Stimulated activated naive CD8-positive, alpha-beta T cell treated with anti-CD3 and anti-CD28 coated beads, Interleukin-15, Interleukin-2, amounts not matched to agents 100 U/mL and 50 U/mL, for 24 hours (primary cell): ENCODE results near the gene OCA2.
A peak's percentile ranks its signal among the peaks of the same experiment; 100 is the strongest.

Experiments used
- ATAC-seq: fragments of 150-1000 bp; cut with Tn5 transposase; one replicate; pipeline ENCODE4 v1.10.0; 2021
- DNase-seq: peaks from one replicate; pipeline ENCODE4 v3.0.0; 2021

Gene OCA2

DNA sequence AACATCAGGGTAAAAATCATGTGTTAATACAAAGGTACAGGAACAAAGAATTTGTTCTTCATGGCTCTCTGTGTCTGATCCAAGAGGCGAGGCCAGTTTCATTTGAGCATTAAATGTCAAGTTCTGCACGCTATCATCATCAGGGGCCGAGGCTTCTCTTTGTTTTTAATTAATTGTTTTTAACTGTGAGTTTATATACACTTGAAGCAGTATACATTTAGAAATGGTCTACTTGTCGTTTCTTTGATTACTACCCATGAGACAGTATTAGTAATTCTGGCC lies 21.2 kb upstream of the OCA2 start:
- DNase-seq, result no peak
- no peak for ATAC-seq

DNA sequence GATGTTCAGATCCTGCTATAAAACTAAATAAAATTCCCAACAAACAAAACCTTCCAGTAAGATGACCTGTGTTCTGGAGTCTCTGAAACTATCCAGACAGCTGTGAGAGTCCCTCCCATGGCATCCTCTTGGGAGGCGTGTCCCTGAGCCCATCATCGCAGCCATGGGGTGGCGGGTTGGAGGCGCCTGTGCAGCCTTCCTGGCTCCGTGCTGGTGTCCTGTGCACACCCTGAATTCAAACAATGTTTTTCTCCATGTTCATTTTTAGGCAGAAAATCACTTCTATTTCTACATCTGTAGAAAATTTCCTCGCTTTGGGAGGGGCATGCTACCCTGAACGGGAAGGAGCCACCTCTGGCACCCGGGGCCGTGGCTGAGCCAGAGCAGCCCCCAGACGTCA lies 19.4 kb upstream of the OCA2 start:
- no peak for ATAC-seq

DNA sequence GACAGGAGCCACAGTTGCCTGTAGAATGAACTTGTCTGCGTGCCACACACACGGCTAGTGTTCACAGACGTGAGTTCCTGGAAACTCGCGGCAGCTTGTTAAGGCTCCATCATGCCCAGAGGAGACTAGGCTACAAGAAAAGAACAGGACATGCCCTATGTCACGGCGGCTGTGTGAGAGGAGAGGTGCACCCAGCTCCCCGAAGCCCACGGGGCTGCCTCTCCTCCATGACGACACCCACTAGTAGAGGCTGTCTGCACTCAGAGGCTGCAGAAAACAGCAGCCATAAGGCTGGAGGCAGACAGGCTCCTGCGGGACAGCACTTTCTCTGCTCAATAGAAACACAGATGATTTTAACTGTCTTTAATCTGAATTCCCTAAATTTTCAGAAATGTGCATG lies 19.0 kb upstream of the OCA2 start:
- DNase-seq (no peak), ATAC-seq (no peak)

More for the DNA sequence above, 19.4 kb upstream of the OCA2 start:
- DNase-seq, result no peak

DNA sequence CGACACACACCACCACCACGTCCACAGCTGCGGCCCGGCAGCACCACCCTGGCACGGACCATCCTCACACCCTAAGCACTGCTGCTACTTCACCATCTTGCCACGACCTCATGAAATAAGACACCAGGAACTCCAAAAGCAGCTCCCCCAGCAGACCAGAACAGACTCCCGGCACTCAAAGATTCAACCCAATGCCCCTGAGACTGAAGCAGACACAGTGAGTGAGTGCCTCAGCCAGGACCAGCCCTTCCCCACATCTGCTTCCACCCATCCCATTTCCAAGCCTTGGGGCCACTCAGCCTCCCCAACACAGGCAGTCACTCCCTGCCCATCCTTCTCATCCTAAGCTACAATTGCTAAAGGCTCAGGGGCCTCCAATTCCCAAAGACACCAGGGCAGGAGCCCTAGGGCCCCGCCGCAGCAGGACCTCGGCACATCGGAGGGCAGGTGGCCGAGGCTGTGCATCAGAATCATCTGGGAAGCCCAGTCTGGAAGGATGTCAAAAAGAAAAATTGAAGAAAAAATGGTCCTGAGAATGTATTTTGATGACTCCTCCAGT lies 18.4 kb upstream of the OCA2 start:
- ATAC-seq (no peak), DNase-seq (no peak)

DNA sequence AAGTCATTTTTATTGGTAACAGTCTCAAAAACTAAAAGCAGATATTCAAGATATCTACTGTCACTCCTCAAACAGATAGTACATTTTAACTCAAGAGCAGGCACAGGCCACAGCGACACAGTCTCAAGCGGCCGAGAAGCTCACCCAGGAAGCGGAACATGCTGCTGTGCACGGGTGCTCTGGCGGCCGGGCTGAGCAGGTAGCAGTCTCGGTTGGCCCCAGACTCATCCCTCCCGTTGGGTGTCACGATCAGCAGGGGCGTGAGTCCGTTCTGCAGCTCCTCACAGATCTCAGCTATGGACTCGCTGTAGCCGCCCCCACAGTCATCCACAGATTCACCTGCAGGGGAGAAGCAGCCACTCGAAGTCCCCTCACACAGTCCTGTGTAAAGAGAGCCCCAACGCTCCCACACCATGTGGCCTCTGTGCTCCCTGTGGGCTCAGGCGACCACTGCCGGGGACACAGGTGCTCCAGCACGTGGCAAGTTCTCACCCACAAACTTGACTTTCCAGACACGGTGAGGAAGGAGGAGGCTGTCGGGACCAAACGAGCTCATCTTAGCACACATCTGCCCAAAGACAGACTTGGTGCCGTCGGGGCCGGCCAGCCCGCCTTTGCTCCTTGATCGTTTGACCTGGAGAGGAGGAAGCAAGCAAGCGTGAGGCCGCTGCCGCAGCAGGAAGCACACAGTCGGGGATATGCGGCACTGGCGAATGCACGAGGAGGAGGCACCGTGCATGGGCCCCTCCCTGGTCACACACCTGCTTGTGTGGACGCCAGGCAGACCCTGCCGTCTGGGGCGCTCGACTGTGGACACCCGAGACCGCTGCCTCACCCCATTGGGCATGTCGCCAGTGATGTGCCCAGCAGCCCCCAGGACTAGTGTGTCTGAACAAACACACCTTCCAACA lies 17.7 kb upstream of the OCA2 start:
- ATAC-seq, result no peak
- DNase-seq, result no peak

DNA sequence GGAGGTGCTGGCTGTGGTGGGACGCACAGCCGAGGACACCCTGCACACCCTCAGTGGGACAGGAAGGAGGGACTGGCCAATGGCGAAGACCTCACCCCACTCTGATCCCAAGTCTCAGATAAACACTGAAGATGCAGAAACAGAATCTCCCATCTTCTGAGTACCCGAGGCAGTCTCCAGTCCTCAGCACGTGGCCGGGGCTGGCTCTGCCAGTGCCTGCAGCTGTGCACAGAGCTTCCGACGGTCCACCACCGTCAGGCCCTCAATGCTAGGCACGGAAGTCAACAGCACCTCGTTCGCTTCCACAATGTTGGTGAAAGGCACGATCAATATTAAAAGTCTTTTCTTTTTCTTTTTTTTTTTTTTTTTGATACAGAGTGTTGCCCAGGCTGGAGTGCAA lies 16.8 kb upstream of the OCA2 start:
- DNase-seq (no peak), ATAC-seq (no peak)

DNA sequence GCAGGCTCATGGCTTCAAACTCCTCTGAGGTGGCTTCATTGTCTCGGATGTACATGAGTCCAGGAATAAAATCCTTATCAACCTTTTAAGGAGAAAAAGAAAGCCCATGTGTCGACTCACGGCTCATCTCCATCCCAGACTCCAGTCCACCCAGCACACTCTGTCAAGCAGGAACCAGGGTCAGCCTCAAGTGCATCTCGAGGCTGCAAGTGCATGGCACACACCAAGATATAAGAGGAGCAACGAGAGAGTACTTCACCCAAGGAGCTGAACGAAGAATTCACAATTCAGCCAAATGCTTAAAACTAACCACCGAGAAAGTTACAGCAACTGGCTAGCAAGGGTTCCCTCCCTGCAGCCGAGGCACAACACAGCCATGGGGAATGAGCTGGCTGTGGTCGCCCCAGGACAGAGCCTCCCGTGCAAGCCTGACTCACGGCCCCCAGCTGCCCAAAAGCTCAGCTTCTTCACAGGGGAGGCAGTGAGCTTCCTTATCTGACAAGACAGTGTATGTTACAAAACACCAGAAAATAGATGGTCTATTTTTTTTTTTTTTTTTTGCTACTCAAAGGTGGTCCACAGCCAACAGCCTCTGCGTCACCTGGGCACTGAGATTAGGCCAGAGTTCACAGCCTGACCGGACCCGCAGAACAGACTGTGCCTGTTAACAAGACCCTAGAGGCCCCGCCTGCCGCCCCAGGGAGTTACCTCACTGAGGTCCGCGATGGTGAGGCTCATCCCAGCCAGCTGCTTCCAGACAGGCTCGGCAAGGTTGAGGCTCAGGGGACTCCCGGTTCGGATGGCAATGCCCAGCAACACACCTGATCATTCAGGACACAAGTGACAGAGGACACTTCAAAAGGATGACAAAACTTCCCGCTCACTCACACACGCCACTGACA lies 15.9 kb upstream of the OCA2 start:
- DNase-seq, result no peak
- ATAC-seq, result no peak

DNA sequence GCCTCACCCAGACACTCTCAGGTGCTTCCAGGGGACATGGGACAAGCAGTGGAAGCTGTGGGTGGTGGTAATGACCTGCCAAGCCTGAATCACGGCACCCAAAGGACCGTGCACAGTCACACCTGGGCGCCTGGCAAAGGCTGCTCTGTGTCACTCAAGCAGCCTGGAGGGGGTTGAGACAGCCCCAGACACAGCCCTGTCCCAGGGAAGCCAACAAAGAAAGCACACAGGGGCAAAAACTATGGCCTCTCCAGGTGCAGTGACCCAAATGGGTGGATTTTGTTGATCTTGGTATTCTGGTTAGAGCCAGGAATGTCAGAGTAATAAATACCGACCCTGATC lies 15.0 kb upstream of the OCA2 start:
- ATAC-seq (no peak), DNase-seq (no peak)

DNA sequence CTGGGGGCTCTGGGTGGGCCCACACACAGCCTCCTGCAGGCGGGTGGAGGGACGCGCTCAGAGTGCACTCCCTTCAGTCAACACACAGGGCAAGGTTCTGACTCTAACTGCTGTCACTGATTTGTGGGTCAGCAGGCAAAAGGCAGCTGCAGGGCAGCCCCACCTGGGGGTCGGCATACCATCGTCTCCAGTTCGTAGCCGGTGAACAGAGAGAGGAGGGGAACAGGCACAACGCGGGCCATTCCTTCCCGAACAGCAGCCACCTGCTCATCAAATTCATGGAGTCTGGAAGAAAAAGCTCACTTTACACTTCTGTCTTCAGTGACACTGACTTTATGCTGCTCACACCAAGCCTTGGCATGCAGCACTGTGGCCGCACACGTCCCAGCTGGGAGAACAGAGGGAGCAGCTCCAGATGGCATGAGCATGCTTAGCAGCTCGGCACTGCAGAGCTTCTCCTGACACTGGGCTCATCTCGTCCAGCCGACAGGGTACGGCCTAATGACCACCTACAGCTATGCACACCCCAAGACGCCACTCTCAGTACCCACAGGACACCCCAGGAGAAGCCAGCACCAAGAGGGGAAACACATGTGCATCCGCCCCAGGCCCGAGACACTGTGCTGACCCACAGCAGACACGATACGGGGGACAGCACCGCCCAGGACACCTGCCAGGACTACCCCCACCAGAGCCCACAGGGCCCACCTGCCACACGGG lies 14.4 kb upstream of the OCA2 start:
- ATAC-seq (no peak), DNase-seq (no peak)

DNA sequence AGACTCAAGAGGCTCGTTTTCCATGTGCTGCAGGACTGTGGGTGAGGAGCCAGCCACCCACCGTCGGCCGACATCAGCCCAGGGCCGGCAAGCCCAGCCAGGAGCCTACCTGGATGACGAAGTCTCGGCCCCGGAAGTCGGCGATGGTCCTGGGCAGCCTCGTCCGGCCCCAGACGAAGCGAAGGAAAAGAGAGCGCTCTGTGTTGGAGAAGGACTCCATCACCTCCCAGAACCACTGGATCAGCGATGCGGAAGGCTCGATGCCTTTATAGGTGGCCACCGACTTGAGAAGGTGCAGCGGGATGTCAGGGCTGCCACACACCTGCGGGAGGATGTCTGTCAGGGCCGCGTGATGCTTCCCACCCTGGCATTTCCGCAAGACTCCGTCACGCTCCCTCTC lies 13.8 kb upstream of the OCA2 start:
- ATAC-seq (no peak), DNase-seq (no peak)

DNA sequence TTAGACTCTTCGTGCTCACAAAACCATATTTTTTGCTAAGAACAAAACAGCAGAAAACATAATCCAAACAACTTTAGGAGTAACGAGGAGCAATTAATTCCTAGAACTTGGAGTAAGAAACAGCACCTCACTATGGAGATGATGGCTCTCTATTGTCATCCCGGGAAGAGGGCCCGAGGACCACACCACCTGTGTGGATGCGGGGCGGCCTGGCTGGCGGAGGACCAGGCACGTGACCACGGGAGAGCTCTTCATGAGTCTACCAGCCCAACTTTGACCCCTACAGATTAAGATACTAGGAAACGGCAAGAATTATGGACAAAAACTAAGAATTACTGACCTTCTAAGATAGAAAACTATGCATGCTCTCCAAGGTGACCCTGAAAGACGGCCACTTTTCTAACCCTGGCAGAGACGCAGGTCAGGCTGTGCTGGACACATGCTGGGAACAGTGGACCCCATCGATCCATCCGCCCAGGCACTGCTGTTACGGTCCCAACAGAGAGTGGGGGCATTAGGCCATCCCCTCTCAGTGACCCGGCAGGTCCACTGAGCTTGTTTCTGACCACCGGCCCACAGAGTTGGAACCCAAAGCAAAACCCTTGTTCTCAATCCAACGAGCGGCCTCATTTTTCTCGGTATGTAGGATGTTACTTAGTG lies 13.1 kb upstream of the OCA2 start:
- DNase-seq, result no peak
- ATAC-seq, result no peak

DNA sequence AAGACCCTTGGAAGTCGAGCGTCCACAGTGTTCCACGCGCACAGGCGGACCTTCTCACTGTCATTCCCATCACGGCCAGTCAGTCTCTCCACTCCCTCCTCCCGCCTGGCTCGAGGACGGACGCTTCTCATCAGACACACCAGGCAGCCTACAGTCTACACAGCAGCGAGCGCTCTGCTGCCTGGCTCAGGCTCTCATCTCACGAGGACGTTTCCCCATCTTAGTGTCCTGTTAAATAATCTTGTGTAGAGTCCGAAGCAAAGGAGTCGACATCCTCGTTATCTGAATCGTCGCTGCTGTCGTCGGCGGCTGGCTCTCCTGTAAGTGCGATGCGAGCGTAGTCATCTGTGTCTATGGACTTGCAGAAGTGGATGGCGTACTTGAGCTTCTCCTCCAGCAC lies 12.4 kb upstream of the OCA2 start:
- DNase-seq, result no peak
- no peak for ATAC-seq

DNA sequence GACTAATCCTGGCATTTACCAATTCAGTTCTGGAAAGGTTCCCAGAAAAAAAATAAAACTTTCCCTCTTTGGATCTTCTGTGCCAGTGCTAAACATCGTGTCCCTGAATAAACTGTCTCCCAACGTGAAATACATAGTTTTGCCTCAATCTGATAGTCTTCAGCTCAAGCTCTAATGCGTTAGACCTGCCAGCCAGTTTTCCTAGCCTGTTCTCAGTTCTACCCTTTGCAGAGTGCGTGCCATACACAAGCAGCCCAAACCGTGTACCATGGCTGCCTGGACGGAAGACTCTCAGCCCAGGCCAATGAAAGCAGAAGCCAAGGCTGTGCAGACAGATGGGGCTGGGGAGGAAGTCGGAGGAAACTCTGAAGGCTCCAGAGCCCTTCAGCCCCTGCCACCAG lies 11.4 kb upstream of the OCA2 start:
- ATAC-seq (no peak), DNase-seq (no peak)

DNA sequence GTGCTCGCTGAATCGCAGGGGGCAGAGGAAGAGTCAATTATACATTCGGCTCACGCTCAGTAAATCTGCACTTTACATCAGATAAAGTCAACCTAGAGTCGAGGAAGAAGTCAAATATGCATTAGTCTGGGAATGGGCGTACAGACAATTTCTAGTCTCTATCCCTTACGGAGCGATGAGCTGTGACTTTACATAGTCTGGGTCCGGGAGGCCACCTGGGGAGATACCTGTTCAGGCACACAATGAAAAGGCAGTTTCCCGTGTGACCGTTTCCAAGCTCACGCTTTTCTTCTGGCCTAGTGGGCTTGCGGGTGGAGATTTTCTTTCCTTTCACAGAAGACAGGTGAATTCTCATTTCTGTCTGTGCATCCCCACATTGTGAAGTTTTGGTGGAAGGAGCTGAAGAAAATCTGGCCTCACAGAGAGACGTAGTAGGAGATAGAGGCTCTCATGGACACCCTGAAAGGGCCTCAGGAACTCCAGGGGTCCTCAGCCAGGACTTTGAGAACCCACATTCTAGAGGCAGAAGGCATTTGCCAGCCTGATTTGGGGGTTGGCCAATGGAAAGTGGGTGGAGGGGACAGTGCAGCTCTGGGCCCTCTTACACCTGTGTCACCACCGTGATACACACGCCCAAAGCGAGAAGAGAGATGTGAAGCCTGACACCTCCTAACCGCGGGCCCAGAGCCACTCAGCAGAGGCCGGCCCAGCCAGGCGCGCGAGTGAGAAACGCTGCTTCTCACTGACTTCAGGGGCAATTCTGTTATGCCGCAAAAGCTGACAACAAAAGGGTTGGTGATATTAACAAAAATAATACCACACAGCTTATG lies 10.7 kb upstream of the OCA2 start:
- ATAC-seq (no peak), DNase-seq (no peak)

DNA sequence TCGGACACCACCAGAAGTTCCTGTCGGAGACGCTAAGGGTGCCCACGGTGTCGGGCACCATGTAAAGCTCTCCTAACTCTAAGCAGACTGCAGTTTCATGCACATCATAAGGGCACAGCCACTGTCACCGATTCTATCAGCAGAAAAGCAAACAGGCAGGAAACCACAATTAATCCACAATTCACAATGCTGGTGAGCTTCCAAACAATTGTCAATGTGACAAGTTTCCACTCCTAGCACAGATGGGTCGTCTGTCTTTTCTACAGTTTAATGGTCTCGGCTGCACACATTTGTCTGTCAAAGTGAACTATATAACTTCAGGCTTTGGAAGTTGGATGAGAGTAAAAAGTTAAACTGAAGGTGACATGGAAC lies 8.8 kb upstream of the OCA2 start:
- ATAC-seq, result no peak

DNA sequence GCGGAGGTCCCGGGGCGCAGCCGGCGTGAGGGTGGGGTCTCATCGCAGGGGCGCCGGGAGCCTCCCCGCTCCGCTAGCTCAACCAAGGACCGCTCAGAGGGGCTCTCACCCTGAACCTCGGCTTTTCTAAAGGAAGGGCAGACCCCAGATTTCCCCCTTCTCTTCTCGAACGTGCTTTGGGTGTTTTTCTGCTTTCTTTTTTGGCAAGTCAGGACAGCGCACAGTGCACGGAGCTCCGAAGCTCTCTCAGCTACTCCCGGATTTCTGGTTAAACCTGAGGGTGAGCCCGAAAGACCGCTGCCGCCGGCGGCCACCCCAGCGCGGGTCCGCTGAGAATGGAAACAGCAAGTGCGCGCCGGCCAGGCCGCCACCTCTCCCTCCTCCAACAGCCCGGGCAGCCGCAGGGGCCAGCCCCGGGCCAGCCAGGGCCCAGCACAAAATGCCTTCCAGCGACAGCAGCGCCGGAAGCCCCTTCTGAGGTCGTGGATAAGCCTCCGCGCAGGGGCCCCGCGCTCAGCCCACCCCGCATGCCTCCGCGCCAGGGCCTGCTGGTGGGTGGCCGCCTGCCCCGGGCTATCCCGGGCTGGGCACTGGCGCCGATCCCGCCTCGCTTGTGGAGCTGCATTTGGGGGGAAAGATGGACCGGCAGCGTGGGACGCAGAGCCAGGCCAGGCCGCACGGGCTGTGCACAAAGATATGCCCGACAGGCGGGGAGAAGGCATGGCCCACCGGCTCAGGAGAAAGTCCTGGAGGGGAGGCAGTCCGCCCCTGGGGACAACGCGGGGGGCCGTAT lies 8.2 kb upstream of the OCA2 start:
- ATAC-seq, result peak; percentile 53
- no peak for DNase-seq

More for the DNA sequence above, 8.8 kb upstream of the OCA2 start:
- no peak for DNase-seq

DNA sequence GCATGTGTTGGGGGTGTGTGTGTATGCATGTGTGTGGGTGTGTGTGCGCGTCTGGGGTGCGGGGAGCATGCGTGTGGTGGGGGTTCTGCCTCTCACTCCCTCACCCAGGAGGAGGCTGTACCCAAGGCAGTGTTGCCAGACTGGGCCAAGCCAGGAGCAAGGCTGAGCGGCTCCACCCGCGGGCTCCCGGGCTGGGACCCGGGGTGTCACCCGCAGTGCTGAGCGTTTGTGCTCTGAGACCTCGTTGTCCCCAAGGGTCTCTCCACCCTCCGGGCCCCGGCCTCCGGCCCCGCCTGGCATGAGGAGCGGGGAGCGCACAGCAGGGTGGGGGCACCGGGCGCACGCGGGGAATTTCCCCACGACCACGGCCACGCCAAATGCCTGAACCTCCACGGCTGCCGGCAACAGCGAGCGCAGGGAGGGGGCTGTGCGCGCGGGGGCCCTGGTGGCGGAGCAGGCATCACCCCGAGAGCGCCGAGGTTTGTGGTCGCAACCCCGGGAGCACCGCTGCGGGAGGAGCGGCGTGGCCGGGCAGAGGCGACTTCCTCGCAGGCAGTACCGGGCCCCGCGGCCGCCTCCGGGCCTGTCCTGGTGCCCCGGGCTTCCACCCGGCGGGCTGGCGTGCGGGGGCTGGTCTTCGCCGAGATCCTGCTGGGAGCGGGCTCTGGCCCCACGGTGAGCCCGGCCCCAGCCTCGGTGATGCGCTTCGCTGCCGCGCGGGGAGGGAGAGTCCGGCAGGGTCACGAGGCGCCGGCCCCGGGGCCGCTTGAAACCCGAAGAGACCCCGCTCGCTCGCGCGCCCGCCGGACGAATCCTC lies 7.4 kb upstream of the OCA2 start:
- peak; percentile 47 for ATAC-seq
- DNase-seq, result no peak

DNA sequence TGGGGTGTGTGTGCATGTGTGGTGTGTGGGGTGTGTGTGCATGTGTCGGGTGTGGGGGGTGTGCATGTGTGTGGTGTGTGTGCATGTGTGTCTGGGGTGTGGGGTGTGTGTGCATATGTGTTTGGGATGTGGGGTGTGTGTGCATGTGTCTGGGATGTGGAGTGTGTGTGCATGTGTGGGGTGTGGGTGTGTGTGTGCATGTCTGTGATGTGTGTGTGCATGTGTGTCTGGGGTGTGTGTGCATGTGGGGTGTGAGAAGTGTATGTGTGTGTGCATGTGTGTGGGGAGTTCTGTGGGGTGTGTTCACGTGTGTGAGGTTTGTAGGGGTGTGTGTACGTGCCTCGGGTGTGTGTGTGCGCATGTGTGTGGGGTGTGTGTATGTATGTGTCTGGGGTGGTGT lies 6.7 kb upstream of the OCA2 start:
- no peak for DNase-seq
- ATAC-seq, result no peak

DNA sequence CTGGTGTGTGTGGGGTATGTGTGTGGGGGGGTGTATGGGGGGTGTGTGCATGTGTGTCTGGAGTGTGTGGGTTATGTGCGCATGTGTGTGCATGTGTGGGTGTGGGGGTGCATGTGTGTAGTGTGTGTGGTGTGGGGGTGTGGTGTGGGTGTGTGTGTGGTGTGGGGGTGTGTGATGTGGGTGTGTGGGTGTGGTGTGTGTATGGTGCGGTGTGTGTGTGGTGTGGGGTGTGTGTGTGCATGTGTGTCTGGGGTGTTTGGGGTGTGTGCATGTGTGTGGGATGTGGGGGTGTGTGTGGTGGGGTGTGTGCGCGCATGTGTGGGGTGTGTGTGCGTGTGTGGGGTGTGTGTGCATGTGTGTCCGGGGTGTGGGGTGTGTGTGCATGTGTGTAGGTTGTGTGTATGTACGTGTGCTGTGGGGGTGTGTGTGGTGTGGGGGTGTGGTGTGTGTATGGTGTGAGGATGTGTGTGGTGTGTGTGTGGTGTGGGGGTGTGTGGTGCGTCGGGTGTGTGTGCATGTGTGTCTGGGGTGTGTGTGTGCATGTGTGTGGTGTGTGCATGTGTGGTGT lies 6.2 kb upstream of the OCA2 start:
- DNase-seq (no peak), ATAC-seq (no peak)
